GM12878 (cell line): ENCODE results near the gene BDH1.

ENCODE experiments used
- HCFC1 ChIP-seq: fragments of 150-350 bp; IDR thresholded peaks from 2 replicates; pipeline ENCODE4 v1.6.1; 2014; ENCODE audit warnings: low read length
- POLR2AphosphoS5 ChIP-seq: IDR thresholded peaks from 2 replicates; pipeline ENCODE4 v1.6.1; 2011; ENCODE audit warnings: mild to moderate bottlenecking, low read length, inconsistent platforms

DNA sequence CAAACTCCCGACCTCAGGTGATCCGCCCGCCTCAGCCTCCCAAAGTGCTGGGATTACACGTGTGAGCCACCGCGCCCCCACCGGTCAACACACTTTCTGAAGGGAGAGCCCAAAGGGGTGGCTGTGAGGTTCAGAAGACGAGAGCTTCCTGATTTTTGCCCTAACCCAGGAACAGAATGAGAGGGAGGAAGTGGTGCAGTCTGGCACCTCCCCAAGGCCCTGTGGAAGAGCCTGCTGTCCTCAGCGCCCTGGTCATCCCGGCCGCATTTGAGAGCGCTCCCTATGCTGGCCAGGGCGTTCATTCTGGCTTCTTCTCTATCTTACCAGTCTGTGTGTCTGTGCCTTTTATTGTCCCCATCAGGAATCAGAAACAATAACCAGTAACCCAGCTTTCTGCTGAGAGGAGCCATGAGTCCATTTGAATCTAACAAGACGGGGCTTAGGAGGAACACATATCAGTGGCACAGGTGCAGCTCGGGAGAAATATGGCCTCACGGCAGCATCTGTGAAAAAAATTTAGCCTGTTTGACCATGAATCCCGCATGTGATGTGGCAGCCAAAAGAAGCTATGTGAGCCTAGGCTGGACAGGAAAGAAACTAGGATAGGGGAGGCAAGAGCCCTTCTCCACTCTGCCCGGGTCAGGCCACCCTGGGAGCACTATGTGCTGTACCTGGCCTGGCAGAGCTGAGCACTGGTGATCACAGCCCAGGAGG, 12.9 kb downstream of the BDH1 start:
- TF ChIP-seq POLR2AphosphoS5, result no peak
- TF ChIP-seq HCFC1, result no peak
